ENCODE results near the gene DNAJB6.

- TF ChIP-seq CTCF (IDR thresholded peaks at IDR 0.05 in 2 of 3, conservative IDR thresholded peaks at IDR 0.05 in 1 of 3; ENCODE audit: borderline replicate concordance in 1 of 3, insufficient read depth in 1 of 3, low read depth in 2 of 3, low read length in 2 of 3), result no peak
- no peak for TF ChIP-seq EZH2 (IDR thresholded peaks at IDR 0.05)
- TF ChIP-seq ZNF274 (IDR thresholded peaks at IDR 0.05; ENCODE audit: low read depth, low read length), result no peak
- TF ChIP-seq TCF7L2 (IDR thresholded peaks at IDR 0.05; ENCODE audit: borderline replicate concordance, extremely low read depth, insufficient read depth, insufficient read length), result no peak
- TF ChIP-seq YY1 (IDR thresholded peaks at IDR 0.05; ENCODE audit: extremely low read depth, insufficient replicate concordance, low read depth, low read length), result no peak
- no peak for TF ChIP-seq CBX3 (IDR thresholded peaks at IDR 0.05; ENCODE audit: low read depth)
- TF ChIP-seq POLR2A (IDR thresholded peaks at IDR 0.05; ENCODE audit: borderline replicate concordance, extremely low read depth, insufficient read depth, insufficient read length), result no peak
Observed at GRCh38 chr7:157355784-157356511, 19.1 kb downstream of the DNAJB6 start.
